Hypothalamus (tissue), 51 donors: ENCODE measurements around the gene RPP21.
"Not testable (repeated sequence)": the region's sequence is repeated elsewhere in the genome, so short reads cannot be mapped to it uniquely, and the experiment has no call there.

Experiments
- DNase-seq, 51 donors: peaks; one replicate each; lab custom pipeline; 2025; lab: John Stamatoyannopoulos, UW

RPP21 gene

DNA sequence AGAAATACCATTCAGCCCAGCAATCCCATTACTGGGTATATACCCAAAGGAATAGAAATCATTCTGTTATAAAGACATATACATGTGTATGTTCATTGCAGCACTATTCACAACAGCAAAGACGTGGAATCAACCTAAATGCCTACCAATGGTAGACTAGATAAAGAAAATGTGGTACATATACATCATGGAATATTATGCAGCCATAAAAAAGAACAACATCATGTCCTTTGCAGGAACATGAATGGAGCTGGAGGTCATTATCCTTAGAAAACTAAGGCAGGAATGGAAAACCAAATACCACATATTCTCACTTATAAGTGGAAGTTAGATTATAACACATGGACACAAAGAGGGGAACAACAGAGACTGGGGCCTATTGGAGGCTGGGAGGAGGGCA is 24.3 kb downstream of the RPP21 start:
- DNase-seq, result not testable (repeated sequence)

DNA sequence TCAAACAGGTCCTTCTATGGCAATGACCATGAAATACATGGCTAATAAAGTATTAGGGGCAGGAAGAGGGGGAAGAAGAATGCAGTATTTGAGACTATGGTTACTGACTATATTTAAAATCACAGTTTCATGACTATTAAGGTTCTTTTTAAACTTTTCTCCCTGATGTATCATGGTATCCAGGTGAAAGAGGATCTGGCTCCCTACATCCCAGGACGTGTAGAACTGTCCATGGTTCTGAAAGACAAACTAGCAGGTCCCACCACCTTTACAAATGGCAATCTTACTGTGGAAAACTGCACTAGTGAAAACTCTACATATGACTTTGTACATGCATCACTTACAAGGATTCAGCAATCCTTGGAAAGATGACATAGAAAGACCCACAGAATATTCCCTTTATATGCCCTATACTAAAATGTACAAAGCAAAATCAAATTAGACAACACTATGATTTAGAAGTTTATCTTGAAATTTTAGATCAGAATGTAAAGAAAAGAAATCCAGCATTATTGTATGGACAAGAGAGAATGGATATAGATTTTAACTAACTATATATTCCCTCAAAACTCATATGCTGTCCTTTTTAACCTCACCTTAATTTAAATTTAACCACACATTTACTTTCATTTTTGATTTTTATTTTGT is 33.5 kb downstream of the RPP21 start:
- DNase-seq, result no peak

DNA sequence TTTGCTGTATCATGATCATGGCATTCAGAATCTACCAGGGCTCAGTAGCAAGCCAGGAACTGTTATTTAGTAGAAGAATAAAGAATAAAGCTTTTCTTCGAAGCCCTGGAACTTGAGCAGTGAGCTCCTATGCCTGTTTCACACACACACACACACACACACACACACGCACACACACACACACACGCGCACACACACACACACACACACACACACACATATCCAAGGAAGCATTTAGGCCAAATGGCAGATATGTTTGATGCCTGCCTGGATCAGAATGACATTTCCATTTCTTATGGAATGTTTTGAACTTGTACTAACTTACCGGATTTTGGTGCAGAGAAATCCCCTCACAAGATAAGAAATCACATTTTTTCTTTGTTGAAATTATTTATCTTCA is 35.5 kb downstream of the RPP21 start:
- no peak for DNase-seq

DNA sequence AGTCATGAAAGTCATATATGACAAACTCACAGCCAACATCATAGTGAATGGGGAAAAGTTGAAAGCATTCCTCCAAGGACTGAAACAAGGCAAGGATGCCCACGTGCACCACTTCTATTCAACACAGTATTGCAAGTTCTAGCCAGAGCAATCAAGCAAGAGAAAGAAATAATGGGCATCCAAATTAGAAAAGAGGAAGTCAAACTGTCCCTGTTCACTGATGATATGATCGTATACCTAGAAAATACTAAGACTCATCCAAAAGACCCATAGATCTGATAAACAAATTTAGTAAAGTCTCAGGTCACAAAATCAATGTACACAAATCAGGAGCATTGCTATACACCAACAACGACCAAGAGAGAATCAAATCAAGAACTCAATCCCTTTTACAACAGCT is 41.2 kb downstream of the RPP21 start:
- DNase-seq, result no peak

DNA sequence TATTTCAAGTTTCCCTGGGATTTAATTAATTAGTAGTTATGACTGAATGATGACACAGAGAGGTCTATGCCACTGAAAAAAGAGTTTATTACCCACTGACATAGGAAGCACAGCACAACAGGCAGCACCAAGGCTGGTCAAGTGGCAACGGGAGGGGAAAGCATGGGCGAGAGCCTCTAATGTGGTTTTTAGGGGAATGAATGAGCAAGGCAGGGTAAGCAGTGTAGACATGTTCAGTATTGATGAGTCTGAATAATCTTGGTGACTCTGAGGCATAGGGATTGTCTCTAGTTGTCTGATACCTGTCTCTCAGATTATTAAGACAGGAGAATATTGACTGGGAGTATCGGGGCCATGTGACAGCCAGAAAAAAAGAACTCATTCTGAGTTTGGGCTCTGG is 46.3 kb downstream of the RPP21 start:
- DNase-seq, result no peak

DNA sequence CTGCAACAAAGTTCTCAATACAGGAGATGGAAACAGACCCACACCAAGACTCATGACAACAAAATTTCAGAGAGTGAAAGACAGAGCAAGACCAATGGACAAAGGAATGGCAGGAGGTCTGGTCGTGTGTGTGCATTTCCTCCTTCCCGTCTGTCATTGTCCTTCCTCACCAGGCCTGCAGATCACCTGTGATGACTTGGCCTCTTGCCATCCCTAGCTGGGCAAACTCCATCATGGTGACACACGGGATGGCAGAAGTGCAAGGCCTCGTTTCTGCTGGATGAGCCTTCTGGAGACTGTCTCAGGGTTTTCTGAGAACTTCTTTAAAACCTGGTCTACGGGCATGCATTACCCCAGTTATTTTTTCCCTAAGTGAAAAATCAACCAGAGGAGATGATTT is 49.2 kb downstream of the RPP21 start:
- DNase-seq, result no peak
